Small intestine (tissue), 7 donors: ENCODE data around the gene OR6S1. TPM values are rescaled to one million over a fixed set of nuclear protein-coding genes. Genes with fewer than 3 reads are reported as not detected.
A peak's percentile ranks its signal among the peaks of the same experiment; 100 is the strongest.
"Not testable (repeated sequence)": the region's sequence is repeated elsewhere in the genome, so short reads cannot be mapped to it uniquely, and the experiment has no call there.

ENCODE experiments used
- DNase-seq, 2 donors: peaks; one replicate each; pipeline versions ENCODE4 v3.0.0 to v3.0.0-alpha.2; 2013
- FAIRE-seq: peaks from 2 replicates; lab custom pipeline; 2012; peaks lifted over from hg19 to GRCh38; lab: Jason Lieb, UNC
- H3K27ac ChIP-seq, 3 donors: one replicate each; pipeline ENCODE4 v1.5.1; 2013; ENCODE audit warnings: low read length in 2 of 3, mild to moderate bottlenecking in 2 of 3, control low read depth in 1 of 3, inconsistent platforms in 1 of 3, low read depth in 1 of 3, moderate library complexity in 1 of 3
- H3K27me3 ChIP-seq, 3 donors: one replicate each; pipeline ENCODE4 v1.6.1; 2013; ENCODE audit warnings: low read length in 3 of 3, inconsistent platforms in 1 of 3; ENCODE audit not compliant: control insufficient read depth in 3 of 3, insufficient read depth in 3 of 3
- H3K36me3 ChIP-seq, 3 donors: one replicate each; pipeline ENCODE4 v1.6.1; 2013; ENCODE audit warnings: low read length in 3 of 3, inconsistent platforms in 1 of 3, low read depth in 1 of 3, mild to moderate bottlenecking in 1 of 3, moderate library complexity in 1 of 3; ENCODE audit not compliant: control insufficient read depth in 3 of 3, insufficient read depth in 2 of 3
- H3K4me1 ChIP-seq, 3 donors: one replicate each; pipeline ENCODE4 v1.6.1; 2013; ENCODE audit warnings: low read length in 2 of 3, inconsistent platforms in 1 of 3, low read depth in 1 of 3, mild to moderate bottlenecking in 1 of 3, moderate library complexity in 1 of 3; ENCODE audit not compliant: control insufficient read depth in 3 of 3, insufficient read depth in 2 of 3
- H3K4me3 ChIP-seq, 3 donors: one replicate each; pipeline ENCODE4 v1.5.1; 2013; ENCODE audit warnings: low read length in 3 of 3, control low read depth in 1 of 3, inconsistent platforms in 1 of 3, low read depth in 1 of 3, mild to moderate bottlenecking in 1 of 3, moderate library complexity in 1 of 3
- H3K9me3 ChIP-seq, 2 donors: one replicate each; pipeline ENCODE4 v1.6.1; 2013; ENCODE audit warnings: low read depth in 1 of 2, low read length in 1 of 2; ENCODE audit not compliant: control insufficient read depth in 2 of 2, insufficient read depth in 1 of 2
- WGBS, 3 donors: extraction: QIAGEN DNeasy Blood & Tissue Kit; methylation state at CpG; one replicate each; pipeline ENCODE4 v1.1.7; 2013; 5-methylcytosine and 5-hydroxymethylcytosine counted together
- polyA plus RNA-seq, 4 donors: library from polyadenylated mRNA; stranded (reverse) in 3 of 4; unstranded in 1 of 4; fragments of 200-250 nt in 3 of 4; fragments of 120-200 nt in 1 of 4; gene quantifications; one replicate each; pipeline versions ENCODE4 v1.2.1 to v1.2.3, GENCODE V29; 2013
- donor health status: healthy with polysubstance abuse.
- donor health status: control.
- donor health status: control.
- donor health status: Bipolar disorder and iron deficiency.
- donor health status: healthy.

OR6S1 gene
- polyA plus RNA-seq, 4 donors = not detected

- FAIRE-seq = no peak
- Histone ChIP-seq H3K4me1 (peaks cover 3 to 15% (median 5%) of the 10 kb centered on the region in 3 donors), H3K4me3 (no peak overlapping the region), H3K36me3 (no peaks in the 10 kb centered on the region), H3K27ac (peak overlapping the region in 1 of 3 donors; percentile 99), H3K27me3 (no peaks in the 10 kb centered on the region), H3K9me3 (no peaks in the 10 kb centered on the region)
- peak; percentile 48 to 58 for DNase-seq
- 89 to 100% (median 93%) methylated on average over 1 of the region's 1 CpG for WGBS, 3 donors
Observed at GRCh38 chr14:20679907-20680306, 38.4 kb upstream of the OR6S1 start.

GRCh38 chr14:20676072-20676471 lies 34.6 kb upstream of the OR6S1 start:
- Histone ChIP-seq H3K4me1 (peaks cover 3 to 12% (median 5%) of the 10 kb centered on the region in 3 donors), H3K27me3 (no peaks in the 10 kb centered on the region), H3K36me3 (no peaks in the 10 kb centered on the region), H3K27ac (no peak overlapping the region), H3K9me3 (no peaks in the 10 kb centered on the region), H3K4me3 (no peak overlapping the region)
- FAIRE-seq = no peak
- no peak for DNase-seq
- 79 to 96% (median 84%) methylated on average over 2 of the region's 2 CpGs for WGBS, 3 donors

GRCh38 chr14:20675669-20676068 lies 34.2 kb upstream of the OR6S1 start:
- Histone ChIP-seq H3K4me3 (no peak overlapping the region), H3K9me3 (no peaks in the 10 kb centered on the region), H3K36me3 (no peaks in the 10 kb centered on the region), H3K27ac (no peak overlapping the region), H3K4me1 (peaks cover 2 to 11% (median 3%) of the 10 kb centered on the region in 3 donors), H3K27me3 (no peaks in the 10 kb centered on the region)
- FAIRE-seq (no peak), DNase-seq (no peak)
- WGBS, 3 donors = 80 to 94% (median 88%) methylated on average over 2 of the region's 2 CpGs

GRCh38 chr14:20671597-20672283 lies 30.2 kb upstream of the OR6S1 start:
- FAIRE-seq = no peak
- H3K4me3 ChIP-seq = no peak overlapping the region

GRCh38 chr14:20668969-20669368 lies 27.5 kb upstream of the OR6S1 start:
- H3K4me1 ChIP-seq = no peaks in the 10 kb centered on the region
- 87 to 94% (median 87%) methylated on average over 2 of the region's 2 CpGs for WGBS, 3 donors
- no peaks in the 10 kb centered on the region for H3K36me3 ChIP-seq
- no peak for FAIRE-seq
- no peak overlapping the region for H3K4me3 ChIP-seq
- H3K27ac ChIP-seq = no peak overlapping the region
- no peaks in the 10 kb centered on the region for H3K9me3 ChIP-seq
- no peak for DNase-seq
- no peaks in the 10 kb centered on the region for H3K27me3 ChIP-seq

More at GRCh38 chr14:20671597-20672283, 30.2 kb upstream of the OR6S1 start:
- 45 to 66% (median 61%) methylated on average over 4 of the region's 4 CpGs for WGBS, 3 donors
- Histone ChIP-seq H3K27ac (no peak overlapping the region), H3K36me3 (no peaks in the 10 kb centered on the region), H3K4me1 (no peaks in the 10 kb centered on the region), H3K27me3 (no peaks in the 10 kb centered on the region), H3K9me3 (no peaks in the 10 kb centered on the region)
- no peak for DNase-seq

- Histone ChIP-seq H3K36me3 (no peaks in the 10 kb centered on the region), H3K4me1 (peaks cover 0 to 4% (median 0%) of the 10 kb centered on the region in 3 donors), H3K27me3 (no peaks in the 10 kb centered on the region), H3K27ac (peak overlapping the region in 1 of 3 donors; percentile 17), H3K9me3 (no peaks in the 10 kb centered on the region), H3K4me3 (no peak overlapping the region)
- 68 to 85% (median 69%) methylated on average over 2 of the region's 2 CpGs for WGBS, 3 donors
- FAIRE-seq (no peak), DNase-seq (no peak)
Observed at GRCh38 chr14:20667957-20668356, 26.5 kb upstream of the OR6S1 start.

- not testable (repeated sequence) for H3K9me3 ChIP-seq, H3K36me3 ChIP-seq, DNase-seq, H3K27me3 ChIP-seq, FAIRE-seq, H3K4me3 ChIP-seq, H3K27ac ChIP-seq
- peaks cover 0 to 12% (median 0%) of the 10 kb centered on the region in 3 donors for H3K4me1 ChIP-seq
- WGBS, 3 donors = 74 to 94% (median 86%) methylated on average over 7 of the region's 7 CpGs
Observed at GRCh38 chr14:20666400-20666961, 25.0 kb upstream of the OR6S1 start.

GRCh38 chr14:20662968-20663732 lies 21.7 kb upstream of the OR6S1 start:
- peak overlapping the region in 1 of 3 donors; percentile 25 for H3K4me3 ChIP-seq
- no peaks in the 10 kb centered on the region for H3K27me3 ChIP-seq
- H3K4me1 ChIP-seq = peaks cover 0 to 36% (median 0%) of the 10 kb centered on the region in 3 donors
- no peaks in the 10 kb centered on the region for H3K9me3 ChIP-seq
- no peaks in the 10 kb centered on the region for H3K36me3 ChIP-seq
- no peak overlapping the region for H3K27ac ChIP-seq
- 16 to 56% (median 42%) methylated on average over 31 of the region's 31 CpGs for WGBS, 3 donors
- FAIRE-seq (no peak), DNase-seq (peak; percentile 64 to 75)
